Esophagus squamous epithelium (tissue), 5 donors: ENCODE data around the gene CTNNA2. TPM values are rescaled to one million over a fixed set of nuclear protein-coding genes. Genes with fewer than 3 reads are reported as not detected.

Source experiments
- DNase-seq: peaks from one replicate; lab custom pipeline; 2025; lab: John Stamatoyannopoulos, UW
- H3K27ac ChIP-seq, 4 donors: fragments of 200-600 bp; sonication (generic); one replicate each; pipeline ENCODE4 v1.5.1; 2016 to 2019; ENCODE audit warnings: mild to moderate bottlenecking in 1 of 4
- H3K27me3 ChIP-seq, 4 donors: fragments of 200-600 bp; sonication (generic); 1 replicate in 3 of 4; 2 replicates in 1 of 4; pipeline versions ENCODE4 v1.5.1 to v1.6.0; 2017 to 2021; ENCODE audit warnings: antibody characterized with exemption in 1 of 4
- H3K36me3 ChIP-seq, 3 donors: fragments of 200-600 bp; sonication (generic); one replicate each; pipeline ENCODE4 v1.5.1; 2016 to 2019
- H3K4me1 ChIP-seq, 3 donors: fragments of 200-600 bp; sonication (generic); one replicate each; pipeline ENCODE4 v1.5.1; 2017 to 2019
- H3K4me3 ChIP-seq, 4 donors: fragments of 200-600 bp; sonication (generic); 1 replicate in 3 of 4; 2 replicates in 1 of 4; pipeline ENCODE4 v1.5.1; 2016 to 2019; ENCODE audit warnings: mild to moderate bottlenecking in 2 of 4, moderate library complexity in 1 of 4
- H3K9me3 ChIP-seq, 3 donors: fragments of 200-600 bp; sonication (generic); one replicate each; pipeline ENCODE4 v1.5.1; 2016 to 2019
- CTCF ChIP-seq, 6 experiments: fragments of 450-650 bp in 4 of 6; fragments of 200-600 bp in 2 of 6; sonication (generic) in 2 of 6; IDR thresholded peaks; one replicate each; pipeline ENCODE4 v1.5.1; 2016 to 2019; ENCODE audit warnings: antibody characterized with exemption in 6 of 6, mild to moderate bottlenecking in 4 of 6, moderate library complexity in 4 of 6
- POLR2A ChIP-seq, 4 donors: fragments of 450-650 bp; IDR thresholded peaks; one replicate each; pipeline ENCODE4 v1.6.1; 2017; ENCODE audit warnings: antibody characterized with exemption in 4 of 4, mild to moderate bottlenecking in 4 of 4, moderate library complexity in 3 of 4
- WGBS, 2 donors: methylation state at CpG; one replicate each; pipeline ENCODE4 v1.1.5; 2018; 5-methylcytosine and 5-hydroxymethylcytosine counted together
- intact Hi-C: fragments of 100-400 bp; cut with DNase I; formaldehyde crosslinking; loops from one replicate; pipeline ENCODE4 v1.15.0; 2022
- total RNA-seq, 4 donors: library from RNA; depleted of rRNA; stranded (reverse); fragments of >200 nt; gene quantifications; one replicate each; pipeline ENCODE4 v1.1.0, GENCODE V29; 2016
- donor health status: DM: yes; HTN: yes; CAD: no.

The CTNNA2 gene
- total RNA-seq, 4 donors from 2014 or later, result not detected

DNA sequence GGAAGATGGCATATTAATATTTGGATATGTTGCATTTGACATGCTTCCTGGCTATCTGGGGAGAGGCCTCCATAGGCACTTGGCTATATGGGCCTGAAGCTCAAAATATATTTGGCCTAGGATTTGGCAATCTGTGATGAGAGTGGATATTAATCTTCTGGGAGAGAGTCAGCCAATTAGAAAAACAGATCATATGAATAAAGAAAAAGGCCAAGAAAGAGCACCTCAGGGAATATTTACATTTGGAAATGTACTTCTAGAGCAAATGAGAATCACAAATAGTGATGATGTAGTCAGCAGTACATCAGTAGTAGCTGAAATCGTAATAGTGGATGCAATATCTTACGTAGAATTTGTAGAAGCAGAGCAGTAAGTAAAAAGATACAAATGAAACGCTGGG lies 277.0 kb downstream of the CTNNA2 start:
- H3K4me3 ChIP-seq, result no peak overlapping the region
- WGBS, 2 donors, result 63 to 73% methylated on average over 3 of the region's 3 CpGs
- H3K4me1 ChIP-seq, result no peaks in the 10 kb centered on the region
- no peak for TF ChIP-seq POLR2A (IDR thresholded peaks at IDR 0.05)
- no peak for TF ChIP-seq CTCF (IDR thresholded peaks at IDR 0.05)
- no peaks in the 10 kb centered on the region for H3K36me3 ChIP-seq
- H3K9me3 ChIP-seq, result peaks cover 0 to 3% (median 0%) of the 10 kb centered on the region in 3 donors
- no peaks in the 10 kb centered on the region for H3K27me3 ChIP-seq
- DNase-seq, result no peak
- intact Hi-C loops, result no loop called here
- H3K27ac ChIP-seq, result no peak overlapping the region

- H3K27me3 ChIP-seq, result no peaks in the 10 kb centered on the region
Observed at GRCh38 chr2:79792090-79792489, 279.2 kb downstream of the CTNNA2 start.

GRCh38 chr2:79793006-79793405 lies 280.2 kb downstream of the CTNNA2 start:
- Histone ChIP-seq H3K4me3 (no peak overlapping the region), H3K9me3 (peaks cover 0 to 3% (median 0%) of the 10 kb centered on the region in 3 donors), H3K4me1 (no peaks in the 10 kb centered on the region), H3K27me3 (no peaks in the 10 kb centered on the region), H3K36me3 (no peaks in the 10 kb centered on the region), H3K27ac (no peak overlapping the region)
- TF ChIP-seq POLR2A (IDR thresholded peaks at IDR 0.05) (no peak), CTCF (IDR thresholded peaks at IDR 0.05) (no peak)
- DNase-seq, result no peak
- WGBS, 2 donors, result 78 to 90% methylated on average over 3 of the region's 3 CpGs
- intact Hi-C loops, result no loop called here

More at GRCh38 chr2:79792090-79792489, 279.2 kb downstream of the CTNNA2 start:
- TF ChIP-seq CTCF (IDR thresholded peaks at IDR 0.05), result no peak
- TF ChIP-seq POLR2A (IDR thresholded peaks at IDR 0.05), result no peak
- H3K36me3 ChIP-seq, result no peaks in the 10 kb centered on the region
- peaks cover 0 to 3% (median 0%) of the 10 kb centered on the region in 3 donors for H3K9me3 ChIP-seq
- no peak for DNase-seq
- intact Hi-C loops, result no loop called here
- H3K4me3 ChIP-seq, result no peak overlapping the region
- no peaks in the 10 kb centered on the region for H3K4me1 ChIP-seq
- 50 to 62% methylated on average over 1 of the region's 1 CpG for WGBS, 2 donors
- H3K27ac ChIP-seq, result no peak overlapping the region

GRCh38 chr2:79796641-79797040 lies 283.8 kb downstream of the CTNNA2 start:
- WGBS, 2 donors, result 44 to 50% methylated on average over 2 of the region's 2 CpGs
- no peak for DNase-seq
- H3K27ac ChIP-seq, result no peak overlapping the region
- H3K36me3 ChIP-seq, result no peaks in the 10 kb centered on the region
- H3K4me1 ChIP-seq, result no peaks in the 10 kb centered on the region
- H3K27me3 ChIP-seq, result no peaks in the 10 kb centered on the region
- no peak for TF ChIP-seq CTCF (IDR thresholded peaks at IDR 0.05)
- no peak for TF ChIP-seq POLR2A (IDR thresholded peaks at IDR 0.05)
- H3K9me3 ChIP-seq, result peaks cover 0 to 7% (median 3%) of the 10 kb centered on the region in 3 donors
- H3K4me3 ChIP-seq, result no peak overlapping the region
- intact Hi-C loops, result no loop called here

DNA sequence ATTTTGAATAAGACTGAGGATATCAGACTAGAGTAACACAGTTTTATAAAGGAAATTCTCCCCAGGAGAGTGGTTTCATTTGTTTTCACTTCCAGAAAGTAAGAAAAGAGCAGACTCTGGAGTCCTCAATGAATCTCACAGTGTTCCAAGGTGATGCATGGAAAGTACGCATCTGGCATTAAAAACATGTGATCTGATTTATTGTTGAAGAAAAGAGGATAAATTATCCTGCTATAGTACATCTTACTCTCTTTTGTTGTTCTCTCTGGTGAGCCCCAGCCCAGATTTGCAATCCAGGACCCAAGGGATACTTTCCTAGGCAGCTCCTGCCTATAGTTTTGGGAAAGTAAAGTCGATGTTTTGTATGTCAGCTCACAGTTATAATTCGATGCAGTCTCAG lies 285.9 kb downstream of the CTNNA2 start:
- 83 to 91% methylated on average over 3 of the region's 3 CpGs for WGBS, 2 donors
- Histone ChIP-seq H3K36me3 (no peaks in the 10 kb centered on the region), H3K27ac (no peak overlapping the region), H3K4me1 (no peaks in the 10 kb centered on the region), H3K9me3 (peaks cover 0 to 7% (median 0%) of the 10 kb centered on the region in 3 donors), H3K4me3 (no peak overlapping the region), H3K27me3 (no peaks in the 10 kb centered on the region)
- no peak for DNase-seq
- TF ChIP-seq CTCF (IDR thresholded peaks at IDR 0.05), result no peak
- TF ChIP-seq POLR2A (IDR thresholded peaks at IDR 0.05), result no peak
- intact Hi-C loops, result no loop called here
